Esophagus squamous epithelium (tissue), 5 donors: Measurements from ENCODE around the gene SCAMP2. TPM values are rescaled to one million over a fixed set of nuclear protein-coding genes. Genes with fewer than 3 reads are reported as not detected.

Source experiments
- DNase-seq: peaks from one replicate; lab custom pipeline; 2025; lab: John Stamatoyannopoulos, UW
- H3K27ac ChIP-seq, 4 donors: fragments of 200-600 bp; sonication (generic); one replicate each; pipeline ENCODE4 v1.5.1; 2016 to 2019; ENCODE audit warnings: mild to moderate bottlenecking in 1 of 4
- H3K27me3 ChIP-seq, 4 donors: fragments of 200-600 bp; sonication (generic); 1 replicate in 3 of 4; 2 replicates in 1 of 4; pipeline versions ENCODE4 v1.5.1 to v1.6.0; 2017 to 2021; ENCODE audit warnings: antibody characterized with exemption in 1 of 4
- H3K36me3 ChIP-seq, 3 donors: fragments of 200-600 bp; sonication (generic); one replicate each; pipeline ENCODE4 v1.5.1; 2016 to 2019
- H3K4me1 ChIP-seq, 3 donors: fragments of 200-600 bp; sonication (generic); one replicate each; pipeline ENCODE4 v1.5.1; 2017 to 2019
- H3K4me3 ChIP-seq, 4 donors: fragments of 200-600 bp; sonication (generic); 1 replicate in 3 of 4; 2 replicates in 1 of 4; pipeline ENCODE4 v1.5.1; 2016 to 2019; ENCODE audit warnings: mild to moderate bottlenecking in 2 of 4, moderate library complexity in 1 of 4
- H3K9me3 ChIP-seq, 3 donors: fragments of 200-600 bp; sonication (generic); one replicate each; pipeline ENCODE4 v1.5.1; 2016 to 2019
- CTCF ChIP-seq, 6 experiments: fragments of 450-650 bp in 4 of 6; fragments of 200-600 bp in 2 of 6; sonication (generic) in 2 of 6; IDR thresholded peaks; one replicate each; pipeline ENCODE4 v1.5.1; 2016 to 2019; ENCODE audit warnings: antibody characterized with exemption in 6 of 6, mild to moderate bottlenecking in 4 of 6, moderate library complexity in 4 of 6
- POLR2A ChIP-seq, 4 donors: fragments of 450-650 bp; IDR thresholded peaks; one replicate each; pipeline ENCODE4 v1.6.1; 2017; ENCODE audit warnings: antibody characterized with exemption in 4 of 4, mild to moderate bottlenecking in 4 of 4, moderate library complexity in 3 of 4
- WGBS, 2 donors: methylation state at CpG; one replicate each; pipeline ENCODE4 v1.1.5; 2018; 5-methylcytosine and 5-hydroxymethylcytosine counted together
- intact Hi-C: fragments of 100-400 bp; cut with DNase I; formaldehyde crosslinking; loops from one replicate; pipeline ENCODE4 v1.15.0; 2022
- total RNA-seq, 4 donors: library from RNA; depleted of rRNA; stranded (reverse); fragments of >200 nt; gene quantifications; one replicate each; pipeline ENCODE4 v1.1.0, GENCODE V29; 2016
- donor health status: DM: yes; HTN: yes; CAD: no.

SCAMP2 gene
- total RNA-seq, 4 donors from 2014 or later = 65.8 to 131 (median 88.7) TPM

- Histone ChIP-seq H3K4me3 (no peak overlapping the region), H3K27me3 (no peaks in the 10 kb centered on the region), H3K9me3 (no peaks in the 10 kb centered on the region), H3K27ac (no peak overlapping the region), H3K4me1 (peaks cover 5 to 14% (median 13%) of the 10 kb centered on the region in 3 donors), H3K36me3 (no peaks in the 10 kb centered on the region)
- no peak for DNase-seq
- 70 to 82% methylated on average over 4 of the region's 4 CpGs for WGBS, 2 donors
- intact Hi-C loops = no loop called here
- TF ChIP-seq POLR2A (IDR thresholded peaks at IDR 0.05) (no peak), CTCF (IDR thresholded peaks at IDR 0.05) (no peak)
These were observed 11.5 kb upstream of the SCAMP2 start for GRCh38 chr15:74884428-74885223.

- no peaks in the 10 kb centered on the region for H3K9me3 ChIP-seq
- no peak for TF ChIP-seq POLR2A (IDR thresholded peaks at IDR 0.05)
- 93% methylated on average over 3 to 6 of the region's 6 CpGs for WGBS, 2 donors
- no peak for DNase-seq
- intact Hi-C loops = no loop called here
- no peaks in the 10 kb centered on the region for H3K36me3 ChIP-seq
- H3K4me1 ChIP-seq = peaks cover 0 to 5% (median 0%) of the 10 kb centered on the region in 3 donors
- H3K27ac ChIP-seq = no peak overlapping the region
- no peak overlapping the region for H3K4me3 ChIP-seq
- H3K27me3 ChIP-seq = no peaks in the 10 kb centered on the region
These were observed 9.4 kb upstream of the SCAMP2 start for GRCh38 chr15:74882528-74882927.

- DNase-seq = no peak
- no peak overlapping the region for H3K4me3 ChIP-seq
- no peaks in the 10 kb centered on the region for H3K27me3 ChIP-seq
- TF ChIP-seq CTCF (IDR thresholded peaks at IDR 0.05) (no peak), POLR2A (IDR thresholded peaks at IDR 0.05) (no peak)
- no peaks in the 10 kb centered on the region for H3K36me3 ChIP-seq
- H3K4me1 ChIP-seq = peaks cover 0 to 8% (median 5%) of the 10 kb centered on the region in 3 donors
- H3K9me3 ChIP-seq = no peaks in the 10 kb centered on the region
- 73 to 75% methylated on average over 4 of the region's 4 CpGs for whole genome bisulfite sequencing, 2 donors
- H3K27ac ChIP-seq = no peak overlapping the region
- intact Hi-C loops = no loop called here
These were observed 5.1 kb upstream of the SCAMP2 start for GRCh38 chr15:74878273-74878672.

GRCh38 chr15:74873756-74874424 is 725 bp upstream of the SCAMP2 start:
- H3K4me3 ChIP-seq = peak overlapping the region; percentile 59 to 98 (median 75)
- WGBS, 2 donors = 24 to 32% methylated on average over 7 to 9 of the region's 16 CpGs

GRCh38 chr15:74872702-74873035 is 496 bp downstream of the SCAMP2 start:
- TF ChIP-seq CTCF (IDR thresholded peaks at IDR 0.05) (no peak), POLR2A (IDR thresholded peaks at IDR 0.05) (no peak)
- 0% methylated on average over 9 to 11 of the region's 11 CpGs for WGBS, 2 donors
- intact Hi-C loops = no loop called here
- Histone ChIP-seq H3K4me3 (peak overlapping the region; percentile 59 to 98 (median 75)), H3K27ac (peak overlapping the region; percentile 94 to 98 (median 96)), H3K36me3 (peaks cover 0 to 4% (median 0%) of the 10 kb centered on the region in 3 donors), H3K4me1 (peaks cover 35 to 59% (median 53%) of the 10 kb centered on the region in 3 donors), H3K27me3 (no peaks in the 10 kb centered on the region), H3K9me3 (no peaks in the 10 kb centered on the region)
- no peak for DNase-seq

More at GRCh38 chr15:74873756-74874424, 725 bp upstream of the SCAMP2 start:
- H3K36me3 ChIP-seq = no peaks in the 10 kb centered on the region
- peak overlapping the region; percentile 94 to 98 (median 96) for H3K27ac ChIP-seq
- intact Hi-C loops = no loop called here
- H3K4me1 ChIP-seq = peaks cover 26 to 47% (median 41%) of the 10 kb centered on the region in 3 donors
- no peaks in the 10 kb centered on the region for H3K27me3 ChIP-seq
- no peaks in the 10 kb centered on the region for H3K9me3 ChIP-seq
- no peak for DNase-seq
- TF ChIP-seq CTCF (IDR thresholded peaks at IDR 0.05) = no peak
- TF ChIP-seq POLR2A (IDR thresholded peaks at IDR 0.05) = no peak
